HG03442 (cell line): Measurements from ENCODE around the gene ZNF124.
"Not testable (repeated sequence)": the region's sequence is repeated elsewhere in the genome, so short reads cannot be mapped to it uniquely, and the experiment has no call there.

Experiments
- ATAC-seq: cut with Tn5 transposase; IDR thresholded peaks from one replicate; pipeline ENCODE4 v1.9.1; 2021; ENCODE audit warnings: mild to moderate bottlenecking, moderate library complexity; ENCODE audit not compliant: unreplicated experiment

The ZNF124 gene

DNA sequence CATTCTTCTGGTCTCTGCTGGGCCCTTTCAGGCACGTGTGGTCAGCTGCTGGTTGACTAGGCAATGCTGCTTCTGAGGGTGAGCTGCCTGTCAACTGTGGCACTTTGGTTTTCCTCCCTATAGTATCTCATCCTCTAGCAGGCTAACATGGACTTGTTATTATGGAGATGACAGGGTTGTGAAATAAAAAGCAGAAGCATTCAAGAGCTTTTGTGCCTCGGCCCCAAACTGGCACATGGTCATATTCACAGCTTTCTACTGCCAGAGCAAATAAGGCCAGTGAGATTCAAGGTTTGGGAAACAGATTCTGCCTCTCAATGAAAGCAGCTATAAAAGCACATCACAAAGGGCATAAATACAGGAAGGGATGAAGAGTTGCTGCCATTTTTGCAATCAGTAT is 1.6 kb upstream of the ZNF124 start:
- ATAC-seq, result no peak

DNA sequence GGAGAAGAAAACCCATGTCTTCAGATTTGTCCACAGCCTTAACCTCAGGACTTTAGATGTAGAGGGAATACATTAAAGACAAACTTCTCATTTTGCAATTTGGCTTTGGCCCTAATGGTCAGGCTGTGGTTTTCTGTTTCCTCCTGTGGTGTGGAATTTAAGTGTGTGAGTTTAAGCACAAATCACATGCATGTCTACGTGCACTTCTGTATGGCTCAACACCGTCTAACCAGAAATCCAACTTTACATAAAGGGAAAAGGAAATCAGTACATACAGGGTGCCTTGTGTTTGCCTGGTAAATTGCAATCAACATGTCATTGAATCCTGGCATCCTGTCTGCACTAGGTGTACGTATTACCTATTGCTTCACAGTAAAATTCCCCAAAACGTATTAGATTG is 1.2 kb upstream of the ZNF124 start:
- no peak for ATAC-seq

DNA sequence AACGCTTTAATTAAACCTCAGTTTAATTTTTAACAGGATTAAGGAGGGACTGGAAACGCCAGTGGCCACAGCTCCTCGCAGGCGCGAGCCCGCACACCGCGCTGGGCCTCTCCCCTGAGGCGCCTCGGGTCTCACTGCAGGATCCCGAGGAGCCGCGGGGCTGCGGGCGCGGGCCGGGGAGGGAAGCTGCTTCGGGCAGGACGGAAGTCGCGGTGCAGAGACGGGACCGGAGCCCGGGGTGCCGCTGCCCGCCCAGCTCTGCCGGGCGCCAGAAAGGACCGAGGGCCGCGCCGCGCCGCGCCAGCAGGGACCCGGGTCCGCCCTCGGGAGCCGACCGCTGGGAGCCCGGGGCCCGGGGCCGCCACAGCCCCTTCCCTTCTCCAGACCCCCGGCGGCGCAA is 377 bp downstream of the ZNF124 start:
- ATAC-seq, result peak; percentile 35

DNA sequence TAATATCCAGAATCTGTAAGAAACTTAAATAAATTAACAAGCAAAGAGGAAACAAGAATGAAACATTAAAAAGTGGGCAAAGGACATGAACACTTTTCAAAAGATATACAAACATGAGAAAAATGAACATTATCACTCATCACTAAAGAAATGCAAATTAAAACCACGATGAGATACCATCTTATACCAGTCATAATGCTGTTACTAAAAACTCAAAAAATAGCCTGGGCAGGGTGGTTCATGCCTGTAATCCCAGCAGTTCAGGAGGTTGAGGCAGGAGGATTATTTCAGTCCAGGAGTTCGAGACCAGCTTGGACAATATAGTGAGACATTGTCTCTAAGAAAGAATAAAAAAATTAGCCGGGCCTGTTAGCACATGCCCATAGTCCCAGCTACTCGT is 6.1 kb downstream of the ZNF124 start:
- no peak for ATAC-seq

DNA sequence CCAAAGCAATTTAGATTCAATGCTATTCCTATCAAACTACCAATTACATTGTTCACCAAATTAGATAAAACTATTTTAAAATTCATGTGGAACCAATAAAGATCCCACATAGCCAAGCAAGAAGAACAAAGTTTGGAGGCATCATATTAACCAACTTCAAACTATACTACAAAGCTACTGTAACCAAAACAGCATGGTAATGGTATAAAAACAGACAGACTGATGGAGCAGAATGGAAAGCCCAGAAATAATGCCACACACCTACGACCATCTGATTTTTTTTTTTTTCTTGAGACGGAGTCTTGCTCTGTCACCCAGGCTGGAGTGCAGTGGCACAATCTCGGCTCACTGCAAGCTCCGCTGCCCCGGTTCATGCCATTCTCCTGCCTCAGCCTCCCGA is 7.1 kb downstream of the ZNF124 start:
- ATAC-seq, result no peak

DNA sequence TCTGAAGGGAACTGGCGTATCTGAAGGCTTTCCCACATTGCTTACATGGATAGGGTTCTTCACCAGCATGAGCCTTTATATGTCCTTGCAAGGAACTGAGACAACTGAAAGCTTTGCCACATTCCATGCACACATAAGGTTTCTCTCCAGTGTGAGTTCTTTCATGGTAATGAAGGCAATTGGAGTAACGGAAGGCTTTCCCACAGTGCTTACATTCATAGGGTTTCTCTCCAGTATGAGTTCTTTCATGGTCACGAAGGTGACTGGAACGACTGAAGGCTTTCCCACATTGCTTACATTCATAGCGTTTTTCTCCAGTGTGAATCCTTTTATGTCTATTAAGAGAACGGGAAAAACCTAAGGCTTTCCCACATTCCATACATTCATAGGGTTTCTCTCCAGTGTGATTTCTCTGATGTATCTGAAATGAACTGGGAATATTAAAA is 15.0 kb downstream of the ZNF124 start:
- ATAC-seq, result no peak

DNA sequence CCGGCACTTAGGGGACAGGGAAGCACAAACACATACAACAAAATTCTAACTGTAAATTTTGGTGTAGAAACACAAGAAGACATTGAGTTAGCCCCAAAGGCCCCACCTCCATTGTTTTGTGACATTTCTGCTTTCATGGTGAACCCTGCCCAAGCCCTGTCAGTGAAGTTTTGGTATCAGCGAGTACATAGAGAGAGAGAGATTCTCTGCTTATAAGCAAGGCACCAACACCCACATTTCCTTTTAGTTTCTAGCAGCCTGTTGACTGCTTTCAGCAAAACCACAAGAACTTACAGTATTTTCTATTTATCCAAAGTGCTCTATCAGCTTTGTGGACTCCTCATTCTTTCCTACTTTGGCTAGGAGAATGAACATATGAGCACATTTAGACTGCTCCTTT is 24.0 kb downstream of the ZNF124 start:
- no peak for ATAC-seq

DNA sequence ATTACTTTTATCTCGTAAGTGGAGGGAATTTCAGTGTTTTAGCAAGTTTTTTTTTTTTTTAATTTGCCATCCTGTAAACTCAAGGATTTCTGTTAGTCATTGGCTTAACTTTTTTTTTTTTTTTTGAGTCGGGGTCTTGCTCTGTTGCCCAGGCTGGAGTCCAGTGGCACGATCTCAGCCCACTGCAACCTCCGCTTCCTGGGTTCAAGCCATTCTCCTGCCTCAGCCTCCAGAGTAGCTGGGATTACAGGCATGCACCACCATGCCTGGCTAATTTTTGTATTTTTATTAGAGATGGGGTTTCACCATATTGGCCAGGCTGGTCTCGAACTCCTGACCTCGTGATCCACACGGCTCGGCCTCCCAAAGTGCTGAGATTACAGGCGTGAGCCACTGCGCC is 24.7 kb downstream of the ZNF124 start:
- not testable (repeated sequence) for ATAC-seq

DNA sequence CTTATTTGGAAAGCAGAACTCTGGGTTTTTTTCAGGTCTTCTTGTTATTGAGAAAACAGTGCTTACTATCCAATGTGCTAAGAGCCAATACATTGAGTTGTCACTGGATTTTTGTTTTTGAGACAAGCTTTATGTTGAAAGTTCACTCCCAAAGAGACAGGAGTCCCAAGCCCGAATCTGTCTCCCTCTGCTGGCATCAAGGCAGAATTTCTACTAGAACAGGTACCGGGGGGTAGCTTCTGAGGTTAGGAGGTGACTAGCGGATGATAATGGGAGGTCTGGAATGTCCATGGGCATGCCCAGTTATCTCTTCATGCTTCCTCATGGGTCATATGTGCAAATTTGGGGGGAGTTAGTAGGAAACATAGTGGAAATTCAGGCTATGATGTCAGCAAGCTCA is 25.1 kb downstream of the ZNF124 start:
- ATAC-seq, result no peak

DNA sequence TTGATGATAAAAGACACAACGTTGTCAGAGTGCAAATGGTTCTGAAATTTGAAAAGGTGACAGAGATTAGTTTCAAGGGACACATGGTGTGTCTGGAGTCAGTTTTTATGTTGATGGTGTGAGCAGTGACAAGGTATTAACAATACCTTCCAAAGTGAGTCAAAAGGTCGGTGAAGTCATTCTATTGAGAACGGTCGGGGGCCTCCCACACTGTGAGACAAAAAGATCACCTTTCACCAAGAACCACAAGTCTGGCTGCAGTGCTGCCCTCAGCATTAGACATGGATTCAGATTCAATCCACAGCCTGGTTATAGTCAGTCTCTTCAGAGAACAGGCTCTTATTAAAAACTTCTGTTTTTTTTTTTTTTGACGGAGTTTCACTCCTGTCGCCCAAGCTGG is 26.5 kb downstream of the ZNF124 start:
- ATAC-seq, result no peak

DNA sequence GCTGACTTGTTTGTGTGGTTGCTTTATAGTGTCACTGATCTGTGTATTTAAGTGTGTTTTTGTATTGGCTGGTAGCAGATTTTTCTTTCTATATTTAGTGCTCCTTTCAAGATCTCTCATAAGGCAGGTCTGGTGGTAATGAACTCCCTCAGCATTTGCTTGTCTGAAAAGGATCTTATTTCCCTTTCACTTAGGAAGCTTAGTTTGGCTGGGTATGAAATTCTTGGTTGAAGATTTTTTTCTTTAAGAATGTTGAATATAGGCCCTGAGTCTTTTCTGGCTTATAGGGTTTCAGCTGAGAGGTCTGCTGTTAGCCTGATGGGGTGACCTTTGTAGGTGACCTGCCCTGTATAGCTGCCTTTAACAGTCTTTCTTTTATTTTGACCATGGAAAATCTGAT is 32.3 kb downstream of the ZNF124 start:
- ATAC-seq, result not testable (repeated sequence)

DNA sequence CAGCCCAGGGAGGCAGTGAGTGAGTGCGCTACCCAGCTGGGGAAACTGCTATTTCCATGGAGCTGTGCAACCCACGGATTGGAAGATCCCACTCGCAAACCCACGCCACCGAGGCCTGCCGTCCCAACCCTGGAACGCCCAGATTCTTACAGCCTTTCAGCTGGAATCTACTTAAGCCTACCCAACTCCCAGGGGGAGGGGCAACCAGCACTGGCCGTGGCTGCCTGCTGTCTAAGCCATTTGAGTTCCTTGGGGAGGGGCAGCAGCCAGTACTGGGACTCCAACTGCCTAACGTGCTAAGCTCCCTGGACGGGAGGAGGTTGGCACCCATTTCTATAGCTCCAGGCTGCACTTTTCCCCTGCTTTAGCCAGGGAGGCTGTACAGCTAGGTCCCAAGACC is 40.6 kb downstream of the ZNF124 start:
- no peak for ATAC-seq

DNA sequence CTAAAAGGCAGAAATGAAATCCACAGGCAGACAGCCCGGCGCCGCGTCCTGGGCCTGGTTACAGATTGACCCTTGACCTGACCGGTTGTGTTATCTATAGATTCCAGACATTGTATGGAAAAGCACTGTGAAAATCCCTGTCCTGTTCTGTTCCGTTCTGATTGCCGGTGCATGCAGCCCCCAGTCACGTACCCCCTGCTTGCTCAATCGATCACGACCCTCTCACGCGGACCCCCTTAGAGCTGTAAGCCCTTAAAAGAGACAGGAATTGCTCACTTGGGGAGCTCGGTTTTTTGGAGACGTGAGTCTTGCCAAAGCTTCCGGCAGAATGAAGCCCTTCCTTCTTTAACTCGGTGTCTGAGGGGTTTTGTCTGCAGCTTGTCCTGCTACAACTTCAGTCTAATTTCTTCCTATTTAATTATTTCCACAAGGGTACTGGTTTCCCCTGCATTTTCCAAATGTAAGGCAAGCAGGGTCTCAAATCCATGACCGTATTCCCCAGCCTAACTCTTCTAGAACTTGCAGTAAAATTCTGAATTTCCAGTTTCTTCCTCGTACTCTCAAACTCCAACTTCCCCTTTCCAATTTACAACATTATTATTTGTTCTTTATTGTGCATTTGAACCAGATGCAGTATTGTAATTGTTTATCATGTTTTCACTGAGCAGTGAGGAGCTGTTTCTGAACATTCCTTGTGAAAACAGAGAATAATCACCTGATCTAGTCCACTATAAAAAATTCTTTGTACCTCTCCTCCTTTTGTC is 44.1 kb downstream of the ZNF124 start:
- not testable (repeated sequence) for ATAC-seq

DNA sequence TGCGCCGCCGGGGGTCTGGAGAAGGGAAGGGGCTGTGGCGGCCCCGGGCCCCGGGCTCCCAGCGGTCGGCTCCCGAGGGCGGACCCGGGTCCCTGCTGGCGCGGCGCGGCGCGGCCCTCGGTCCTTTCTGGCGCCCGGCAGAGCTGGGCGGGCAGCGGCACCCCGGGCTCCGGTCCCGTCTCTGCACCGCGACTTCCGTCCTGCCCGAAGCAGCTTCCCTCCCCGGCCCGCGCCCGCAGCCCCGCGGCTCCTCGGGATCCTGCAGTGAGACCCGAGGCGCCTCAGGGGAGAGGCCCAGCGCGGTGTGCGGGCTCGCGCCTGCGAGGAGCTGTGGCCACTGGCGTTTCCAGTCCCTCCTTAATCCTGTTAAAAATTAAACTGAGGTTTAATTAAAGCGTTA is 45.2 kb downstream of the ZNF124 start:
- ATAC-seq, result peak; percentile 35

DNA sequence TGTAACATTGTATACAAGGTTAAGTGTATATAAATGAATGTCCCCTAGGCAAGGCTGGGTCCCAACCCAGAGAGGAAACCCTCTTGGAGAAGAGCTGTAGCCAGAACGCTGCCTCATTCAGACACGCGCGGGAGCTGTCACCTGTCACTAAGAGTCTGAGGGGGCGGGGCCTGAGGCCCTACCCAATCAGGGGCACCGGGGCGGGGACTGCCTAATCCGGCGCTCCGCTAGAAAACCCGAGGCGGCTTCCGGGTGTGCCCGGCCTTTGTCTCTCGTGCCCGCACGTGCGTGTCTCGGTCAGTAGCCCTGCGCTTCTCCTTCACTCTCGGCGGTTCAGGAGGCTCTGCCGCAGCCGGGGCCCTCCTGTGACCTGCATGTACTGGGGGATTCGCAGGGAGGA is 45.7 kb downstream of the ZNF124 start:
- peak; percentile 99 for ATAC-seq

DNA sequence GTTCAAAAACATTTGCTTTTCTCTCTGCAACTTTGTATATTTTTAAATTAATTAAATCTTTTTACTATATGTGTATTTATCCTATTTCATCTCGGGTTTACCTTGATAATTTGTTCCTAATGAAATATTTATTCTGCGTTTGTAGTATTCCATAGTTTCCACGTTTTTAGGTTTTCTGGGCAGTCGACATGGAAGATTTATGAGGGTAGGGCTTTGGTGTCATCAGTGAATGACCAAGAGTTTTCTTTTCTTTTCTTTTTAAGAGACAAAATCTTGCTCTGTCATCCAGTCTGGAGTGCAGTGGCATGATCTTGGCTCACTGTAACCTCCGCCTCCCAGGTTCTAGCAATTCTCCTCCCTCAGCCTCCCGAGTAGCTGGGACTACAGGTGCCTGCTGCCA is 50.4 kb downstream of the ZNF124 start:
- ATAC-seq, result no peak

DNA sequence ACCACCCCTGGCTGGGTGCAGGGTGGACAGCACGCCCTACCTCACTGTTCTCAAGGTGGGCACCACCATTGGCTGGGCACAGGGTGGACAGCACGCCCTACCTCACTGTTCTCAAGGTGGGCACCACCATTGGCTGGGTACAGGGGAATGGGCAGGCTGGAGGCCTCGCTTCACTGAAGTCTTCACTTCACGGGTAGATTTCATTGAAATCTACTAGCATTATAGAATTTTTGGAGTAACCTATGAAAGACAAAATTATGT is 51.5 kb downstream of the ZNF124 start:
- not testable (repeated sequence) for ATAC-seq

DNA sequence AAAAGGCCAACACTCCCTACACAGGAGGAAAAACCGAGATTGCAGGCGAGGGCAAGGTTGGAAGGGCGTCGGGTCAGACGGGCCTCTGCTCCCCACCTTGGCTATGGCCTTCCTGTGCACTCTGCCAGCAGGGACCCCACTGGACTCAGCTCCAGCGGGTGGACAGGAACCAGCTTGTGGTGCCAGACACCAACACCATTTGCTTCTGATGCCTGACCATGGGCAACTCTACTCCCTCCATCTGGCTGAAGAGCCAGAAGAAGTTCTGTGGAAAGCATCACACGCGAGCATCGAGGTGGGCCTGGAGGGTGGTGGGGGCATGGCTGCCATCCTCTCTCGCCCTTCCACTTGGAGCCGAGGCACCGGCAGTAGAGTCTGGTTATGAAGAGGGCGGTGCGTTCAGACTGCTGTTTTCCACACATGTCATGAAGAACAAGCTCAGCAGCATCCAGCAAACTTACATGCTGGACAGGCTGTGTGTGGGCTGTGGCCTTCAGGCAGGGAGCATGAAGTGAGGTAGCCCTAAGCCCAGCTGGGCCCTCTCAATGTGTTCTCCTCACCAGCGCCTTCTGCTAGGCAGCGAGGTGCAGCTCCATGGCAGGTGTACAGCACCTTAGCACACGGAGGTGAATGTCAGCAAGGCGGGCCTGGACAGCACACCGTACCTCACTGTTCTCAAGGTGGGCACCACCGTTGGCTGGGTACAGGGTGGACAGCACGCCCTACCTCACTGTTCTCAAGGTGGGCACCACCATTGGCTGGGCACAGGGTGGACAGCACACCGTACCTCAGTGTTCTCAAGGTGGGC is 52.0 kb downstream of the ZNF124 start:
- no peak for ATAC-seq

DNA sequence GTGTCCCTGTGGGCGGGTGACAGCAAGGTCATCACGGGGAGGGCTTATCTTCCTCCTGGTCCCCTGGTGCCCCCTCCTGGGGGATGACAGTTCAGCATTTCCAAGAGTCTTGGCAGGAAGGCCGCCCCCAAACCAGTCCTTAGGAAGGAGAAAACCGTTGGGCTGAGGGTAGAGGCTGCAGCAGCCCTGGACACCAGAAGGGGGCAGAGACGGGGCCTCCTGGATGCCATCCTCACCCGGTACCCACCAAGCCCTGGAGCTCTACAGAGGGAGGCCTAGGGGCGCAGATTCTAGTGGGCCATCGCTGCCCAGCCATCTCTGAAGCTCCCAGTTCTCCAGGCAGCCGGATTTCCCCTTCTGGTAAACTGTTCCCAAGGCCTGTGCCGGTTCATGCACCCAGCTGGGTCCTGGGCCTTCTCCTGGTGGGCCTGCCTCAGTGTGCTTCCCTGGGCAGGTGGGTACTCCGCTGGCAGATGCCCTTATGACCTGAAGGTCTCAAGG is 52.8 kb downstream of the ZNF124 start:
- no peak for ATAC-seq

DNA sequence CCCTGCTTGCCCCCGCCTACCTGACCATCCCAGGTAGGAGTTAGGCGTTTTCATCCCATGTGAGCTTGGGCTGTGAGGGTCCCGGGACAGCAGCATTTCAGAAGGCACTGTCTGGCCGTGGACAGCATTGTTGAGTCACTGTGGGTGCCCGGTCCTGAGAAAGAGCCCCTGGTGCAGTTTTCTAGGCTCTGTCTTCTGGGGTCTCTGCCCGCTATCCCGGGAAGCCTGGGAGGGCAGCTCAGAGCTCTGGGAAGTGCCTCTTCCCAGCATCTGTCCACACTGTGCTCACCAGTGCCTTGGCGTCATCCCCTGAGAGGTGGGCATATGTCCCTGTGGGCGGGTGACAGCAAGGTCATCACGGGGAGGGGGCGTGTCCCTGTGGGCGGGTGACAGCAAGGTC is 56.3 kb downstream of the ZNF124 start:
- ATAC-seq, result no peak

DNA sequence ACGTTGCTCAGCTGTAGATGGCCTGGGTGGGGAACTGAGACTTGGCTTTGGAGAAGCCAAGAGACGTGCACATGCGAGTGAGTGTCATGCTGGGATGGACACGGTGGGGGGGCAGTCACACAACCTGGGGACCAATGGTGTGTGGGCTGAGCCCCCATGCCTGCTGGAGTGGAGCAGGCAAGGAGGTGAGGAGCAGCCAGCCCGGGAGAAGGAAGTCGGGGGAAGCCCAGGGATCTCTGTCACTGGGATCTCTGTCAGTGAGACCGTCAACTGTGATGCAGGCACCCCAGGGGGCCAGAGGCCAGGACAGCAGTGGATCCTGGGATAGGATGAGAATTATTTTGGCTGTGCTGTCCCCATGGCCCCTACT is 56.7 kb downstream of the ZNF124 start:
- no peak for ATAC-seq

DNA sequence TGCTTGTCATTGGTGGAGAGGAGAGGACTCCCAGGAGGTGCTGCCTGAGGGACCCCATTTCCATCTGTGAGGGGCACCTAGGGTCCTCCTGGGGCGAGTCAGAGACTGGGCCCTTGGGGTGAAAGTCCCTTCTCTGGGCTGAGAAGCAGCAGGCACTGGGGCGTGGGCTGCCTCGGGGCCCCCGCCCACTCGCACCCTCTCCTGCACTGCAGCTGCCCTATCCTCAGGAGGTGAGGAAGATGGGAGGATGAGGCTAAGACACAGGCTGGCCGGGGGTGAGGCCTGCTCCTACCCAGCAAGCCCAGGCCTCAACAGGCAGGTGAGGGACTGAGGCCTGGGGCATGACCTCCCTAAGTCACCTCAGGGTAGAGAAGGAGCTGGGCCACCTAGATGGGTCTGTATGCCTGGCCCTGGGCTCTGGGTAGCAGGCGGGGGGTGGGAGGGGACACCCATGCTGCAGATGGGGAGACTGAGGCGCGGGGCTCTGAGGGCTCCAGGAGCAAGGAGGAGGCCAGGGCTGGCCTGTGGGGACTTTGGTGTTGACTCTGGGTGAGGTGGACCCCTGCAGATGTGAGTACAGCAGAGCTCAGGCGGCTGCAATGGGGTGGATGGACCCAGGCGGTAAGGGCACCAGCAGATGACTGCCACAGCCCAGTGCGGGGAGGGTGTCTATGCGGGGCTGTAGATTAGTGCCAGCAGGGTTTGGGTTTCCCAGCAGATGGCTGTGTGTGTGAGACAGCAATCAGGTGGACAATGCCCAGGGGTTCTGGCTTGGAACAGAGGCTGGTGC is 57.3 kb downstream of the ZNF124 start:
- no peak for ATAC-seq
